ENCODE measurements around the gene PHF11.

GRCh38 chr13:49545661-49546060, 49.9 kb downstream of the PHF11 start:
- TF ChIP-seq CTCF (IDR thresholded peaks at IDR 0.05) (no peak), POLR2A (IDR thresholded peaks at IDR 0.05) (no peak)

Measured in suprapubic skin (tissue), 3 donors.